Dermis microvascular lymphatic vessel endothelial cell (primary cell): ENCODE results near the gene CLOCK. TPM values are rescaled to one million over a fixed set of nuclear protein-coding genes. Genes with fewer than 3 reads are reported as not detected.

Experiments used
- DNase-seq, 2 donors: peaks; one replicate each; pipeline versions ENCODE4 v3.0.0 to v3.0.0-alpha.2; 2010; ENCODE audit warnings: low read depth in 2 of 2
- total RNA-seq: library from RNA; depleted of rRNA; stranded (reverse); fragments of >200 nt; gene quantifications from 2 replicates; pipeline ENCODE4 v1.2.1, GENCODE V29; 2014

The CLOCK gene
- total RNA-seq, 1 donor from 2014 or later: 16.6 TPM

DNA sequence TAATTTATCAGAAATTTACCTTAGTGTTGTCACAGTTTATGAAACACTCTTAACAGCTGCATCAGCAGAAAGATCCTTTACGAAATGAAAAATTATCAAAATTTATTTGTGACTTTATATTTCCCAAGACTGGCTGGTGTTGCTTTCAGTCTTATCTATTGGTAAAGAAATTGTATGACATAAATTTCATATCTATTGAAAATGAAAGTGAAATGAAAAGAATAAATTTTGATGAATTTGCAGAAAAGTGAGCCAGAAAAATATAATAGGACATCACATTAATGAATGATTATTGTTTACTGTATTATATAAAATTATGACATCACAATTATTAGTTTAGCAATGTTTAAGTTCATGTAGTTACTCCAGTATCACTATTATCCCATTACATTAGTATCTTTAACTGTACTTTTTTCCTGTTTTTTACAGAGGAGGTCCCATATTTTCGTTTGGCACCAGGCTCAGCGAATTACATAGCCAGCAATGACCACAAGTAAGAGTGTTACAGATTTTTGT is 164.2 kb downstream of the CLOCK start:
- no peak for DNase-seq

DNA sequence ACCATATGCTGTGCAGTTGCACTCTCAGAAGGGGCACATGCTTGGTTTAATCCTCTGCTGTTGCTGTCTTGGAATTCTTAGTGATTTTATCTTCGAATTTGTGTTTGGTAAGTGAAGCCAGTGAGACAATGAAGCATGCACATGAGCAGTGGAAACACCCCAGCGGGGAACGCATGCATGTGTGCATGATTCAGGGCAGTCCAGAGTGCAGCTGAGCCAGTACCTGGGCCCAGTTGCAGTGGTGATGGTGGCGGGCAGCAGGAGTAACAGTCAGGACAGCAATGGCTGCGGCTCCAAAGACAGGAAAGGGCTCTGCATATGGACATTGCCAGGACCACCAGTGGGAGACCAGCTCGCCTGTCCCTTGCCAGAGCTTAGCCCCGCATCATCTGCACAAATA is 165.2 kb downstream of the CLOCK start:
- DNase-seq: no peak

DNA sequence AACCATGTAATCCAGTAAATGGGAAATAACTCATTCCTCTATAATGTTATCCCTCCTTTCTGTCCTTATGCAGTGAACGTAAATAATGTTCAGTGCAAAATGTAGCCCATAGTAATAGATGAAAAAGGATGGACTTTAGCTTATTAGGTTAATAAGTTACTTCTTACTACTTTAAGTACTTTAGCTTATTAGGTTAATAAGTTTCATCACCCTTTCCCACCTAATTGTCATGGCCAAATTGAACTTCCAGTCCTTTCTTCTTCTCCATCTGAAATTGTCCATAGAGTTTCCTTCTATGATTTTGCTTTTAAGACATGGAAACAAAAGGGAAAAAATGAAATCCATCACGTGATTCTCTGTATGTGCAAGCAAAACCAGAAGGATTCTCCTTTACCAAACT is 166.1 kb downstream of the CLOCK start:
- no peak for DNase-seq

DNA sequence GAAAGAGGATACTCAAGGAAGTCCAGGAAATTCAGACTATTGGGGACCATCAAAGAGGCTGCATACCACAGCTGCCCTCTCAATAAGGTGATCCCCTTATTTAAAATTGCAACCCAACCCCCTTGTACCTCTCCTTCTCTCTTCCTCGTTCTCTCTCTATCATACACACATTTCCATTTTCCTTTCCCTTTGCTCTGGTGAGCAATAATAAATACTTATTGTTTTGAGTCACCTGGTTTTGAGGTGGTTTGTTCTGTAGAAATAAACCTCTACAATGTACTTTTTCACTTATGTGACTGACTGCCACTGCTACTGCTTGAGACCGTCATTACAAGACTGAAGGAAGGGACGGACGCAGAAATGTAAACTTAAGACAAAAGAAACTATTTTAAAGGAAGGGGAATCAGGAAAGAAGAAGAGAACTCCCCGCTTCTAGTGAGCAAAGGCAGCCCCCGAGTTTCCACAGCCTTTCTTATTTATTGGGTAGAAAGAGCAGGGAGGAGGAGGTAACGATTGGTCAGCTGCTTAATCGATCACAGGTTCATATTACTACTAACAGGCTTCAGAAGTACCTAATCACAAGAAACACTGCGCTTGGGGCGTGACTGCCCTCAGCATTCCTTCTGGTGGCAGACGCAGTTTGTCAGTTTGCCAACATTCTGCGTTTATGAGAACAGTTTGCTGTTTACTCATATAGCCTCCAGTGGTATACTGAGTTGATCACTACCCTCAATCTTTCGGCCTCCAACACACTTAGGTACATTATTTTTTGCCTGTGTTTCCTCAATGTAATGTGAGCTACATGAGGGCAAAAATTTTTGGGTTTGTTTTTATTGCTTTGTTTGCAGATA is 167.9 kb downstream of the CLOCK start:
- no peak for DNase-seq

Other genes with a start within 250 kb of the CLOCK start
- gene SRD5A3, start 200.7 kb downstream of the CLOCK start, total RNA-seq: 7.1 and 9.5 TPM in 2 replicates
- 88.3 and 98.1 TPM in 2 replicates for gene TMEM165, start 151.0 kb downstream of the CLOCK start, total RNA-seq
- gene PDCL2, start 45.3 kb upstream of the CLOCK start, total RNA-seq: not detected in 2 replicates
- gene NMU, start 89.4 kb upstream of the CLOCK start, total RNA-seq: 0.13 TPM in 1 of 2 replicates, not detected in the other